K562 (cell line): Measurements from ENCODE around the gene PGAP3. TPM values are rescaled to one million over a fixed set of nuclear protein-coding genes. Genes with fewer than 3 reads are reported as not detected.

ENCODE experiments used
- CAMTA2 ChIP-seq: fragments of 250-450 bp; sonication (Bioruptor Pico); conservative IDR thresholded peaks from 2 replicates; pipeline ENCODE4 v1.5.1; 2022
- DACH1 ChIP-seq: fragments of 450-650 bp; IDR thresholded peaks from 2 replicates; pipeline ENCODE4 v1.6.1; 2018; ENCODE audit not compliant: partially characterized antibody
- DMBX1 ChIP-seq: fragments of 250-450 bp; sonication (Bioruptor Pico); IDR thresholded peaks from 2 replicates; pipeline ENCODE4 v1.8.0; 2022; ENCODE audit warnings: inconsistent platforms, mild to moderate bottlenecking, moderate library complexity, borderline replicate concordance
- PHB ChIP-seq: fragments of 250-450 bp; sonication (Bioruptor Pico); IDR thresholded peaks from 2 replicates; pipeline ENCODE4 v1.5.0; 2021
- RBM14 ChIP-seq: fragments of 200-400 bp; formaldehyde crosslinking; IDR thresholded peaks from 2 replicates; pipeline ENCODE4 v1.6.1; 2018; ENCODE audit warnings: low read depth, mild to moderate bottlenecking, low read length, moderate library complexity, borderline replicate concordance; ENCODE audit not compliant: insufficient read depth
- SRSF1 ChIP-seq: fragments of 200-400 bp; formaldehyde crosslinking; IDR thresholded peaks from 2 replicates; pipeline ENCODE4 v1.6.1; 2017; ENCODE audit warnings: mild to moderate bottlenecking, low read depth, low read length, moderate library complexity
- TCF7 ChIP-seq: sonication (generic); IDR thresholded peaks from 2 replicates; pipeline ENCODE4 v1.6.1; 2016; ENCODE audit warnings: antibody characterized with exemption, borderline replicate concordance
- THAP12 ChIP-seq: fragments of 250-450 bp; sonication (Bioruptor Pico); IDR thresholded peaks from 2 replicates; pipeline ENCODE4 v1.9.0; 2021; ENCODE audit warnings: mild to moderate bottlenecking, inconsistent platforms
- ZEB2 ChIP-seq: fragments of 450-650 bp; IDR thresholded peaks from 2 replicates; pipeline ENCODE4 v1.6.1; 2016
- ZNF445 ChIP-seq: fragments of 250-450 bp; sonication (Bioruptor Pico); IDR thresholded peaks from 2 replicates; pipeline ENCODE4 v1.4.0; 2020; ENCODE audit warnings: low read depth, mild to moderate bottlenecking, moderate library complexity
- ZNF584 ChIP-seq: fragments of 200-800 bp; sonication (Bioruptor generic); IDR thresholded peaks from 2 replicates; pipeline ENCODE4 v1.6.1; 2016; ENCODE audit warnings: low read depth, mild to moderate bottlenecking, missing genetic modification characterization, missing compliant biosample characterization
- polyA plus RNA-seq, 8 experiments: library from polyadenylated mRNA; depleted of rRNA in 4 of 8; stranded (reverse) in 5 of 8; unstranded in 3 of 8; fragments of >200 nt; fragmentation: Nextera tagmentation in 2 of 8; fragmentation: Illumina TruSeq in 1 of 8; extraction: Ambion mirVana in 2 of 8; extraction: Trizol in 1 of 8; gene quantifications; 2 replicates each; pipeline versions ENCODE4 v1.2.1 to v1.2.3, GENCODE V29; 2011 to 2014; ENCODE audit warnings: inconsistent platforms in 1 of 8, missing spikeins in 1 of 8
- total RNA-seq, 7 experiments: library from RNA; depleted of rRNA in 6 of 7; stranded (reverse); fragments of >200 nt in 6 of 7; fragmentation: Illumina TruSeq in 2 of 7; extraction: Trizol in 2 of 7; gene quantifications; 2 replicates each; pipeline versions ENCODE4 v1.2.1 to v1.2.3, GENCODE V29; 2011 to 2021; ENCODE audit warnings: low replicate concordance in 1 of 7
- TF ChIP-seq, protein P1 (sequence below): fragments of 450-650 bp; IDR thresholded peaks from 2 replicates; pipeline ENCODE4 v1.6.1; 2016; ENCODE audit warnings: mild to moderate bottlenecking
- TF ChIP-seq, protein P2 (sequence below): sonication (generic); formaldehyde crosslinking; IDR thresholded peaks from 2 replicates; pipeline ENCODE4 v1.5.0; 2020; ENCODE audit warnings: missing genetic modification reagents
- TF ChIP-seq, protein P3 (sequence below): fragments of 250-450 bp; sonication (Bioruptor Pico); IDR thresholded peaks from 2 replicates; pipeline ENCODE4 v1.8.0; 2022; ENCODE audit warnings: inconsistent platforms, mild to moderate bottlenecking, moderate library complexity, borderline replicate concordance
- TF ChIP-seq, protein P4 (sequence below): sonication (generic); formaldehyde crosslinking; IDR thresholded peaks from 2 replicates; pipeline ENCODE4 v1.4.0; 2020; ENCODE audit warnings: mild to moderate bottlenecking, missing genetic modification reagents

Gene PGAP3
- total and polyA plus RNA-seq, 9 of the 15 experiments (the other 6 are each of a cell fraction or from before 2014, with no cell fraction given): 0.38 to 9.4 (median 4.5) TPM

DNA sequence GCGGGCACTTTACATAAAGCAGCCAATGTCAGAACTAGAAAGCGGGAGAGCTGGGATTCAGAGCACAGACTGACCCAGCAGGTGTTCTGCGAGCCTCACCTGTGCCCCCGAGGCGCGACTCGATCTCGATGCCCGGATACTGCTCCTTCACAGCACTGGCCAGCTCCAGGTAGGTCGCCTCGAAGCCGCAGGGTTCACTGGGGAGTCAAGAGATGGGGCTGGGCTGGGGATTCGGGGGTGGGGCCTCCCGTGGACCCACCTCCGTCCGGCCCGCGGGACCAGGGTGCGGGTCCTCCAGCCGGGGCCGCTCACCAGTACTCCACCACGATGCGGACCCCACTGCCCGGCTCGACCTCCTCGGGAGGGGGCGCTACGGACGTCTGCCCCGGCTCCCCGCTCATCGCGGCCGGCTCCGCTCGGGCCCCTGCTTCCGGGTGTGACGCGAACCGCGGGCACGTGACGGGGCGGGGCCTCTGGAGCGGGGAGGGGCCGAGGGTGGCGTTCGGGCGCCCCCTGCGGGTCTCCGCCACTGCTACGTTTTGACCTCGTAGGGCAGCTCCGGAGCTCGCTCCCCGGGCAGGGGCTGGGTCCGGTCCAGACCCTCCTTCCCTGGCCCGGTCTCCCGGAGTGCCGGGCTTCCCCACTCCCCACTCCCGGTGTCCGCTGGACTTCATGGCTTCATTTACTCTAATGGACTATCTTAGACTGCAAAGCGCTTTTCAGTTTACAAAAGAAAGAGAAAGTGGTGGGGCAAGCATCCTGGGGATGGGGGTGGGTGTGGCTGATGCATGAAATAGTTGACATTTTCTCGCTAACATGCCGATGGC is 42.5 kb upstream of the PGAP3 start, which contains the start of gene MIEN1 (continued):
- TF ChIP-seq, protein P1, sequence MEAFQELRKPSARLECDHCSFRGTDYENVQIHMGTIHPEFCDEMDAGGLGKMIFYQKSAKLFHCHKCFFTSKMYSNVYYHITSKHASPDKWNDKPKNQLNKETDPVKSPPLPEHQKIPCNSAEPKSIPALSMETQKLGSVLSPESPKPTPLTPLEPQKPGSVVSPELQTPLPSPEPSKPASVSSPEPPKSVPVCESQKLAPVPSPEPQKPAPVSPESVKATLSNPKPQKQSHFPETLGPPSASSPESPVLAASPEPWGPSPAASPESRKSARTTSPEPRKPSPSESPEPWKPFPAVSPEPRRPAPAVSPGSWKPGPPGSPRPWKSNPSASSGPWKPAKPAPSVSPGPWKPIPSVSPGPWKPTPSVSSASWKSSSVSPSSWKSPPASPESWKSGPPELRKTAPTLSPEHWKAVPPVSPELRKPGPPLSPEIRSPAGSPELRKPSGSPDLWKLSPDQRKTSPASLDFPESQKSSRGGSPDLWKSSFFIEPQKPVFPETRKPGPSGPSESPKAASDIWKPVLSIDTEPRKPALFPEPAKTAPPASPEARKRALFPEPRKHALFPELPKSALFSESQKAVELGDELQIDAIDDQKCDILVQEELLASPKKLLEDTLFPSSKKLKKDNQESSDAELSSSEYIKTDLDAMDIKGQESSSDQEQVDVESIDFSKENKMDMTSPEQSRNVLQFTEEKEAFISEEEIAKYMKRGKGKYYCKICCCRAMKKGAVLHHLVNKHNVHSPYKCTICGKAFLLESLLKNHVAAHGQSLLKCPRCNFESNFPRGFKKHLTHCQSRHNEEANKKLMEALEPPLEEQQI: no peak
- TF ChIP-seq DACH1: no peak
- TF ChIP-seq THAP12: no peak
- TF ChIP-seq, protein P2, sequence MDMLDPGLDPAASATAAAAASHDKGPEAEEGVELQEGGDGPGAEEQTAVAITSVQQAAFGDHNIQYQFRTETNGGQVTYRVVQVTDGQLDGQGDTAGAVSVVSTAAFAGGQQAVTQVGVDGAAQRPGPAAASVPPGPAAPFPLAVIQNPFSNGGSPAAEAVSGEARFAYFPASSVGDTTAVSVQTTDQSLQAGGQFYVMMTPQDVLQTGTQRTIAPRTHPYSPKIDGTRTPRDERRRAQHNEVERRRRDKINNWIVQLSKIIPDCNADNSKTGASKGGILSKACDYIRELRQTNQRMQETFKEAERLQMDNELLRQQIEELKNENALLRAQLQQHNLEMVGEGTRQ: peak; percentile 99
- TF ChIP-seq ZNF445 (CRISPR knock-in tag): no peak
- TF ChIP-seq SRSF1: no peak
- peak; percentile 75 for TF ChIP-seq ZEB2
- TF ChIP-seq, protein P3, sequence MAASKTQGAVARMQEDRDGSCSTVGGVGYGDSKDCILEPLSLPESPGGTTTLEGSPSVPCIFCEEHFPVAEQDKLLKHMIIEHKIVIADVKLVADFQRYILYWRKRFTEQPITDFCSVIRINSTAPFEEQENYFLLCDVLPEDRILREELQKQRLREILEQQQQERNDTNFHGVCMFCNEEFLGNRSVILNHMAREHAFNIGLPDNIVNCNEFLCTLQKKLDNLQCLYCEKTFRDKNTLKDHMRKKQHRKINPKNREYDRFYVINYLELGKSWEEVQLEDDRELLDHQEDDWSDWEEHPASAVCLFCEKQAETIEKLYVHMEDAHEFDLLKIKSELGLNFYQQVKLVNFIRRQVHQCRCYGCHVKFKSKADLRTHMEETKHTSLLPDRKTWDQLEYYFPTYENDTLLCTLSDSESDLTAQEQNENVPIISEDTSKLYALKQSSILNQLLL (CRISPR knock-in tag): no peak
- TF ChIP-seq, protein P4, sequence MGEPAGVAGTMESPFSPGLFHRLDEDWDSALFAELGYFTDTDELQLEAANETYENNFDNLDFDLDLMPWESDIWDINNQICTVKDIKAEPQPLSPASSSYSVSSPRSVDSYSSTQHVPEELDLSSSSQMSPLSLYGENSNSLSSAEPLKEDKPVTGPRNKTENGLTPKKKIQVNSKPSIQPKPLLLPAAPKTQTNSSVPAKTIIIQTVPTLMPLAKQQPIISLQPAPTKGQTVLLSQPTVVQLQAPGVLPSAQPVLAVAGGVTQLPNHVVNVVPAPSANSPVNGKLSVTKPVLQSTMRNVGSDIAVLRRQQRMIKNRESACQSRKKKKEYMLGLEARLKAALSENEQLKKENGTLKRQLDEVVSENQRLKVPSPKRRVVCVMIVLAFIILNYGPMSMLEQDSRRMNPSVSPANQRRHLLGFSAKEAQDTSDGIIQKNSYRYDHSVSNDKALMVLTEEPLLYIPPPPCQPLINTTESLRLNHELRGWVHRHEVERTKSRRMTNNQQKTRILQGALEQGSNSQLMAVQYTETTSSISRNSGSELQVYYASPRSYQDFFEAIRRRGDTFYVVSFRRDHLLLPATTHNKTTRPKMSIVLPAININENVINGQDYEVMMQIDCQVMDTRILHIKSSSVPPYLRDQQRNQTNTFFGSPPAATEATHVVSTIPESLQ (CRISPR knock-in tag): no peak
- no peak for TF ChIP-seq ZNF584 (CRISPR knock-in tag)
- no peak for TF ChIP-seq TCF7
- TF ChIP-seq RBM14: no peak
- TF ChIP-seq PHB (CRISPR knock-in tag): no peak
- no peak for TF ChIP-seq DMBX1 (CRISPR knock-in tag)
- TF ChIP-seq CAMTA2: no peak
